ENCODE results near the gene ZNF45. TPM values are rescaled to one million over a fixed set of nuclear protein-coding genes. Genes with fewer than 3 reads are reported as not detected.
A peak's percentile ranks its signal among the peaks of the same experiment; 100 is the strongest.

Gene ZNF45
- total and polyA plus RNA-seq, 2 of the 13 experiments (the other 11 are each of a cell fraction or from before 2014, with no cell fraction given) = 2.4 to 11.3 TPM

- no peak for TF ChIP-seq ZNF383 (CRISPR knock-in tag; IDR thresholded peaks at IDR 0.05; ENCODE audit: borderline replicate concordance)
- peak; percentile 83 for TF ChIP-seq ZNF646 (CRISPR knock-in tag; IDR thresholded peaks at IDR 0.05)
- TF ChIP-seq TCF12 (IDR thresholded peaks at IDR 0.05) = no peak
- TF ChIP-seq TCF12 (CRISPR knock-in tag; IDR thresholded peaks at IDR 0.05) = no peak
- peak; percentile 58 for TF ChIP-seq ZFX (CRISPR knock-in tag; IDR thresholded peaks at IDR 0.05; ENCODE audit: low read depth)
These were observed 33.4 kb downstream of the ZNF45 start (continued) for GRCh38 chr19:43901395-43902390.
